ENCODE data around the gene KRT14.

GRCh38 chr17:41561554-41561953 lies 25.1 kb downstream of the KRT14 start:
- TF ChIP-seq CTCF (IDR thresholded peaks at IDR 0.05): no peak
- TF ChIP-seq EZH2phosphoT487 (IDR thresholded peaks at IDR 0.05): no peak

All from neural progenitor cell (in vitro differentiated cells).